Kidney epithelial cell (primary cell): ENCODE results near the gene FERMT3. TPM values are rescaled to one million over a fixed set of nuclear protein-coding genes. Genes with fewer than 3 reads are reported as not detected.

Experiments used
- DNase-seq: peaks from one replicate; pipeline ENCODE4 v3.0.0-alpha.2; 2010; ENCODE audit warnings: low read depth
- H3K27me3 ChIP-seq: 2 replicates; pipeline ENCODE4 v1.6.0; 2011; ENCODE audit warnings: low read length; ENCODE audit not compliant: control insufficient read depth, insufficient read depth
- H3K36me3 ChIP-seq: 2 replicates; pipeline ENCODE4 v1.5.1; 2011; ENCODE audit warnings: low read length; ENCODE audit not compliant: control insufficient read depth, insufficient read depth
- H3K4me3 ChIP-seq: 2 replicates; pipeline ENCODE4 v1.5.1; 2011; ENCODE audit warnings: low read depth, mild to moderate bottlenecking, control low read depth, low read length
- CTCF ChIP-seq: IDR thresholded peaks from 2 replicates; pipeline ENCODE4 v1.5.1; 2011; ENCODE audit warnings: mild to moderate bottlenecking, moderate library complexity, low read length, control low read depth, inconsistent platforms; ENCODE audit not compliant: insufficient read depth, poor library complexity, severe bottlenecking
- total RNA-seq: library from RNA; depleted of rRNA; stranded (reverse); fragments of >200 nt; gene quantifications from 2 replicates; pipeline ENCODE4 v1.2.3, GENCODE V29; 2015

FERMT3 gene
- total RNA-seq, 1 donor from 2014 or later: 0.25 TPM

- Histone ChIP-seq H3K27me3 (no peaks in the 10 kb centered on the region), H3K36me3 (no peaks in the 10 kb centered on the region), H3K4me3 (no peak overlapping the region)
- TF ChIP-seq CTCF: no peak
- DNase-seq: no peak
Observed at GRCh38 chr11:64237484-64237951, 31.0 kb downstream of the FERMT3 start.

DNA sequence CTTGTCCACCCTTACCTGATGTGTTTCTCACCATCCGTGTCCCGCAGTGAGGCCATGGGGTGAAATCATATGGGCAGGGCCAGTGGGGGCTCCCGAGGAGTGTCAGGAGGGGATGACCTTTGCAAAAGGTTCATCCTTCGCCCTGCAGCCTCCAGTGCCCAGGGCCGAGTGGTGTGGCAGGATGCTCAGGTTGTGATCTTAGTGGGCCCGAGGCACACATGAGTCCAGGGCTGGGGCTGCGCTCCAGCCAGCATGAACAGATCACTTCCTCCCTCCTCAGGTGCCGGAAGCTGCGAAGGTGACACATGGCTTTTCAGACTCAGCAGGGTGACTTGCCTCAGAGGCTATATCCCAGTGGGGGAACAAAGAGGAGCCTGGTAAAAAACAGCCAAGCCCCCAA is 31.6 kb downstream of the FERMT3 start:
- DNase-seq: no peak
- TF ChIP-seq CTCF: no peak
- Histone ChIP-seq H3K27me3 (no peaks in the 10 kb centered on the region), H3K36me3 (no peaks in the 10 kb centered on the region), H3K4me3 (no peak overlapping the region)

GRCh38 chr11:64238999-64239398 is 32.5 kb downstream of the FERMT3 start:
- TF ChIP-seq CTCF: no peak
- DNase-seq: no peak
- Histone ChIP-seq H3K36me3 (peaks cover 3% of the 10 kb centered on the region), H3K27me3 (no peaks in the 10 kb centered on the region), H3K4me3 (no peak overlapping the region)

- Histone ChIP-seq H3K36me3 (peaks cover 3% of the 10 kb centered on the region), H3K4me3 (peak overlapping the region; percentile 58), H3K27me3 (no peaks in the 10 kb centered on the region)
- DNase-seq: no peak
- TF ChIP-seq CTCF: no peak
Observed at GRCh38 chr11:64239662-64240434, 33.3 kb downstream of the FERMT3 start.

GRCh38 chr11:64240435-64241240 is 34.1 kb downstream of the FERMT3 start, which contains the start of gene FKBP2:
FKBP2 (plus strand) TSS chr11:64241095; CDS start chr11:64242388, 1,293 bp downstream.
- peak; percentile 71 for DNase-seq
- Histone ChIP-seq H3K36me3 (peaks cover 3% of the 10 kb centered on the region), H3K4me3 (peak within 1 kb of the TSS; percentile 87), H3K27me3 (no peaks in the 10 kb centered on the region)
- TF ChIP-seq CTCF: no peak
